NOMO-1 treated with DMSO at 0.1 percent for 48 hours (cell line): Measurements from ENCODE around the gene TGM2.
A peak's percentile ranks its signal among the peaks of the same experiment; 100 is the strongest.
"Not testable (repeated sequence)": the region's sequence is repeated elsewhere in the genome, so short reads cannot be mapped to it uniquely, and the experiment has no call there.

Experiments used
- DNase-seq: peaks from one replicate; lab custom pipeline; 2025; ENCODE audit not compliant: unreplicated experiment; lab: John Stamatoyannopoulos, UW

TGM2 gene

GRCh38 chr20:38119446-38119845 lies 45.6 kb downstream of the TGM2 start:
- DNase-seq: no peak

- DNase-seq: no peak
These were observed 47.4 kb downstream of the TGM2 start for GRCh38 chr20:38117635-38118034.

- peak; percentile 26 for DNase-seq
These were observed 47.9 kb downstream of the TGM2 start for GRCh38 chr20:38117205-38117604.

GRCh38 chr20:38116409-38117165 lies 48.5 kb downstream of the TGM2 start:
- no peak for DNase-seq

GRCh38 chr20:38115896-38116295 lies 49.2 kb downstream of the TGM2 start:
- DNase-seq: no peak

GRCh38 chr20:38115205-38115604 lies 49.9 kb downstream of the TGM2 start:
- DNase-seq: no peak

GRCh38 chr20:38114353-38114791 lies 50.7 kb downstream of the TGM2 start:
- DNase-seq: no peak

GRCh38 chr20:38113401-38114325 lies 51.4 kb downstream of the TGM2 start:
- DNase-seq: peak; percentile 72

- no peak for DNase-seq
These were observed 52.2 kb downstream of the TGM2 start for GRCh38 chr20:38112930-38113294.

GRCh38 chr20:38112261-38112929 lies 52.7 kb downstream of the TGM2 start:
- DNase-seq: no peak

GRCh38 chr20:38111366-38112232 lies 53.5 kb downstream of the TGM2 start:
- DNase-seq: no peak

GRCh38 chr20:38110525-38111178 lies 54.4 kb downstream of the TGM2 start:
- DNase-seq: no peak

- peak; percentile 10 for DNase-seq
These were observed 55.2 kb downstream of the TGM2 start for GRCh38 chr20:38109591-38110524.

- DNase-seq: peak; percentile 22
These were observed 56.0 kb downstream of the TGM2 start for GRCh38 chr20:38108986-38109541.

- DNase-seq: no peak
These were observed 56.6 kb downstream of the TGM2 start for GRCh38 chr20:38108438-38108985.

- not testable (repeated sequence) for DNase-seq
These were observed 57.2 kb downstream of the TGM2 start for GRCh38 chr20:38107916-38108315.

GRCh38 chr20:38107386-38107785 lies 57.7 kb downstream of the TGM2 start:
- DNase-seq: not testable (repeated sequence)

- DNase-seq: no peak
These were observed 58.6 kb downstream of the TGM2 start for GRCh38 chr20:38106461-38106860.
